ENCODE measurements around the gene C7orf57. TPM values are rescaled to one million over a fixed set of nuclear protein-coding genes. Genes with fewer than 3 reads are reported as not detected.

C7orf57 gene
- polyA plus RNA-seq, 2 donors, result 0.73 to 0.80 TPM

DNA sequence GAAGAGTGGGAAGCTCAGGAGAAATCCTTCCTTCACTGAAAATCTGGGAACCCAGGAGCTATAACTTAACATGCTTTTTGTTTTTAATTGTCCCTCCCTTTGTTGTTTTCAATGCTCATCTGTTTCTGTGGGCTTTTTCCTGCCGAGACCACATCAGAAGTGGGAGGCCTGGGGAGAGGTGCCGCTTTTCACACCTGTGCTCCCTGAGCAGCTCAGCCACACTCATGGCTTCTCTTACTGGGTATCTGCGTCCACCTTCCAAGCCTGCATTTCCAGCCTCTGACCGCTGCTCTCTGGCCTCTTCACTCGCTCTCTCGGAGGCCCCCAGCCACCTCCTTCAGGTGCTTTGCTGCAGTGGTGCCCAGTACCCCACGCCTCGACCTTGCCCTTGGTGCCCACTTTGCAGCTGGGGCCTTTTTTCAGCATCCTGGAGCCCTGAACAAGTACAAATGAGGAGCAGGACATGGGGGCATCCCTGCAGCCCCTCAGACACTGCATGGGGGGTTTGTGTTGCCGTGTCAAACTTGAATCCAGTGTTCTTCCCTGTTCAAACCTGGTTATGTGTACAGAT lies 9.9 kb downstream of the C7orf57 start:
- Histone ChIP-seq H3K27me3 (ENCODE audit: control insufficient read depth in 1 of 2, insufficient read depth in 2 of 2, low read length in 2 of 2) (no peaks in the 10 kb centered on the region), H3K27ac (ENCODE audit: low read depth in 2 of 2, low read length in 1 of 2) (no peak overlapping the region), H3K4me3 (ENCODE audit: low read depth in 1 of 2, low read length in 2 of 2) (no peak overlapping the region), H3K4me1 (ENCODE audit: control insufficient read depth in 2 of 2, insufficient read depth in 2 of 2, low read length in 1 of 2) (peaks cover 0 to 3% of the 10 kb centered on the region in 2 donors), H3K9me3 (ENCODE audit: control insufficient read depth in 2 of 2, insufficient read depth in 1 of 2, low read depth in 1 of 2, low read length in 1 of 2) (no peaks in the 10 kb centered on the region), H3K36me3 (ENCODE audit: control insufficient read depth in 2 of 2, insufficient read depth in 2 of 2, low read length in 1 of 2) (no peaks in the 10 kb centered on the region)
- 73 to 74% methylated on average over 9 of the region's 9 CpGs for WGBS, 2 donors

DNA sequence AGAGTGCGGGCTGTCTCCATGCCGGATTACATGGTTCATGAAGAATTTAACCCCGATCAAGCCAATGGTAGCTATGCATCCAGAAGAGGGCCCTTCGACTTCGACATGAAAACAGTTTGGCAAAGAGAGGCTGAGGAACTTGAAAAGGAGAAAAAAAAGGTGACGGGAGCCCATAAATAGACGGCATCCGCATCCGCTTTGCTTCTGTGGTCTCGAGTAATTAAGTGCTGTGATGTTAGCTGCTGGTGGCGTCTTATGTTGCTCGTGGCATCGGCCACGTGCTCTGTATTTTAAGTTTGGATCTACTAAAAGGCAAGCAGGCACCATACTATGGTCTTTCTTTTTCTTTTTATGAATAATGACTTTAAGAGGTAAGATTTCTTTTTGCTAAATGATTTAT lies 11.1 kb downstream of the C7orf57 start:
- H3K36me3 ChIP-seq (ENCODE audit: control insufficient read depth in 2 of 2, insufficient read depth in 2 of 2, low read length in 1 of 2), result no peaks in the 10 kb centered on the region
- H3K27ac ChIP-seq (ENCODE audit: low read depth in 2 of 2, low read length in 1 of 2), result no peak overlapping the region
- H3K4me1 ChIP-seq (ENCODE audit: control insufficient read depth in 2 of 2, insufficient read depth in 2 of 2, low read length in 1 of 2), result peaks cover 0 to 3% of the 10 kb centered on the region in 2 donors
- no peaks in the 10 kb centered on the region for H3K27me3 ChIP-seq (ENCODE audit: control insufficient read depth in 1 of 2, insufficient read depth in 2 of 2, low read length in 2 of 2)
- no peak overlapping the region for H3K4me3 ChIP-seq (ENCODE audit: low read depth in 1 of 2, low read length in 2 of 2)
- WGBS, 2 donors, result 74 to 78% methylated on average over 14 of the region's 14 CpGs
- no peaks in the 10 kb centered on the region for H3K9me3 ChIP-seq (ENCODE audit: control insufficient read depth in 2 of 2, insufficient read depth in 1 of 2, low read depth in 1 of 2, low read length in 1 of 2)

DNA sequence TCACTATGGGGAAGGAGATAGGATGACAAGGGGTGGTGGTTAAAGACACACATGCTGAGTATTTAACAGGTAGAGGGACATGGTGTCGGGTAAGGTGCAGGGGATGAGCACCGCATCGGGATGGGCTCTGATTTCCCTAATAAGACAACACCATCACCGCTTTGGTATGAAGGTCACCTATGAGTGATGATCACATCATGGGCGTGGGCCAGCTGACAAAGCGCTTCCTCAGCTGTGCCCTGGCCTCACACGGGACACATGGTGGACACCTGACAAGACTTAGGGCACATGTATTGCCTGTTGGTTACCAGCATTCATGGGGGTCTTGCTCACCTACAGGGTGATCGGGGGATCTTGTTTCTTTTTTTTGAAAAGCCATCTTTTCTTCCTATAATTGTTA lies 12.8 kb downstream of the C7orf57 start:
- no peak overlapping the region for H3K4me3 ChIP-seq (ENCODE audit: low read depth in 1 of 2, low read length in 2 of 2)
- 82 to 83% methylated on average over 8 of the region's 8 CpGs for WGBS, 2 donors
- H3K27me3 ChIP-seq (ENCODE audit: control insufficient read depth in 1 of 2, insufficient read depth in 2 of 2, low read length in 2 of 2), result no peaks in the 10 kb centered on the region

DNA sequence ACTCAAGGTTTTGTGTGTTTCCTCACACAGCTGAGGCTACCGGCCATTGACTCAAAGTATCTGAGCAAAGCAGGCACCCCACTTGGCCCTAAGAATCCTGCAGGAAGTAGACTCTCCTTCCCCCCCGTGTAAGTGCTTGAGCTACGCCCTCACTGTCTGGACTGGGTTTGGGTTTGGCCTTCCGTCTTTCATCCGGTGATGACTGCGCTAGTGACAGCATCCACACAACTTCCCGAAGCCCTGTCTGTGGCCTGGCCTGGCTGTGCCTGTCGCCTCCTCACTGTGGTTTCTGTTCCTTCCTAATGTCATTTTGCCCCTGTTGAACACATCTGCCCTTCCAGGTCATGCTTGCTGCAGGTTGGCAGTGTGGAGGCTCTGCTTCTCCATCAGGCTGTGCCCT lies 14.5 kb downstream of the C7orf57 start:
- Histone ChIP-seq H3K36me3 (ENCODE audit: control insufficient read depth in 2 of 2, insufficient read depth in 2 of 2, low read length in 1 of 2) (no peaks in the 10 kb centered on the region), H3K27ac (ENCODE audit: low read depth in 2 of 2, low read length in 1 of 2) (peak overlapping the region in 1 of 2 donors; percentile 26), H3K9me3 (ENCODE audit: control insufficient read depth in 2 of 2, insufficient read depth in 1 of 2, low read depth in 1 of 2, low read length in 1 of 2) (no peaks in the 10 kb centered on the region), H3K4me1 (ENCODE audit: control insufficient read depth in 2 of 2, insufficient read depth in 2 of 2, low read length in 1 of 2) (peaks cover 0 to 3% of the 10 kb centered on the region in 2 donors), H3K4me3 (ENCODE audit: low read depth in 1 of 2, low read length in 2 of 2) (no peak overlapping the region), H3K27me3 (ENCODE audit: control insufficient read depth in 1 of 2, insufficient read depth in 2 of 2, low read length in 2 of 2) (no peaks in the 10 kb centered on the region)
- 80 to 82% methylated on average over 8 of the region's 8 CpGs for WGBS, 2 donors

More for the DNA sequence above, 12.8 kb downstream of the C7orf57 start:
- Histone ChIP-seq H3K27ac (ENCODE audit: low read depth in 2 of 2, low read length in 1 of 2) (no peak overlapping the region), H3K9me3 (ENCODE audit: control insufficient read depth in 2 of 2, insufficient read depth in 1 of 2, low read depth in 1 of 2, low read length in 1 of 2) (no peaks in the 10 kb centered on the region), H3K36me3 (ENCODE audit: control insufficient read depth in 2 of 2, insufficient read depth in 2 of 2, low read length in 1 of 2) (no peaks in the 10 kb centered on the region), H3K4me1 (ENCODE audit: control insufficient read depth in 2 of 2, insufficient read depth in 2 of 2, low read length in 1 of 2) (peaks cover 0 to 3% of the 10 kb centered on the region in 2 donors)

DNA sequence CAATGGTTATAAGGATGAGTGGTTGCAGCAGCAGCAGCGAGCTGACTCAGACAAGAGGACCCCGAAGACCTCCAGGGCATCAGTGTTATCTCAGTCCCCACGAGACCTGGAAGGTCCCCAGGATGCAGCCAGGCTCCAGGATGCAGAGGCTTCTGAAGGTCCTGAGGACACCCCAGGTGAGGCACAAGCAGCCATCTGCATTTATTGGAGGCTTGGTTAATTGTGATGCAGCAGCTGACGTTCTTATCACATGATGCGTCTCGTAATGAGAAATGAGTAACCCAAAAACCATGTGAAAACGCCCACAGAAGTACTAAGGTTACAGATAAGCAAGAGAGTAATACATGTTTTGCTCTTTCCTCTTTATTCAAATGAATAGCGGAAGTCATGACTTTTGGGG lies 17.4 kb downstream of the C7orf57 start:
- Histone ChIP-seq H3K4me3 (ENCODE audit: low read depth in 1 of 2, low read length in 2 of 2) (no peak overlapping the region), H3K4me1 (ENCODE audit: control insufficient read depth in 2 of 2, insufficient read depth in 2 of 2, low read length in 1 of 2) (peaks cover 0 to 3% of the 10 kb centered on the region in 2 donors), H3K9me3 (ENCODE audit: control insufficient read depth in 2 of 2, insufficient read depth in 1 of 2, low read depth in 1 of 2, low read length in 1 of 2) (no peaks in the 10 kb centered on the region), H3K27ac (ENCODE audit: low read depth in 2 of 2, low read length in 1 of 2) (no peak overlapping the region), H3K27me3 (ENCODE audit: control insufficient read depth in 1 of 2, insufficient read depth in 2 of 2, low read length in 2 of 2) (no peaks in the 10 kb centered on the region), H3K36me3 (ENCODE audit: control insufficient read depth in 2 of 2, insufficient read depth in 2 of 2, low read length in 1 of 2) (no peaks in the 10 kb centered on the region)
- 71 to 80% methylated on average over 8 of the region's 8 CpGs for WGBS, 2 donors

DNA sequence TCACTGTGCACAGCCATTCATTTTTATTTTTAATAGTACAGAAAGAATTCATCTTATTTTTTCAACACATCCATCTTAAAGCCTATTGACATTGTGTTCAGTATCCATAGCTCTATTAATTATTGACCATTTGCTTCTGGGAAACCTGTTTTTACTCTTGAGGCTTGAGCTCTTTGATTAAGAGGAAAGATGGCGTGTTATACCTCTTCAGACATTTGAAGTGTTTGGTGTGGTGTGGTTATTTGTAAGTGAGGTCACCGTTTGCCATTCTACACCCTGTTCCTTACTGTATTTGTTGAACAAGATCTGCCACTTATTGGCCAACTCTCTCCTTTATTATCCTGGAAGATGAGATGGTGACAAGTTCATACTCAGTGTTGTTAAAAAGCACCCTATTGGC lies 18.4 kb downstream of the C7orf57 start:
- Histone ChIP-seq H3K4me1 (ENCODE audit: control insufficient read depth in 2 of 2, insufficient read depth in 2 of 2, low read length in 1 of 2) (peaks cover 0 to 3% of the 10 kb centered on the region in 2 donors), H3K9me3 (ENCODE audit: control insufficient read depth in 2 of 2, insufficient read depth in 1 of 2, low read depth in 1 of 2, low read length in 1 of 2) (no peaks in the 10 kb centered on the region), H3K27ac (ENCODE audit: low read depth in 2 of 2, low read length in 1 of 2) (no peak overlapping the region), H3K4me3 (ENCODE audit: low read depth in 1 of 2, low read length in 2 of 2) (no peak overlapping the region), H3K27me3 (ENCODE audit: control insufficient read depth in 1 of 2, insufficient read depth in 2 of 2, low read length in 2 of 2) (no peaks in the 10 kb centered on the region), H3K36me3 (ENCODE audit: control insufficient read depth in 2 of 2, insufficient read depth in 2 of 2, low read length in 1 of 2) (no peaks in the 10 kb centered on the region)
- 66 to 79% methylated on average over 2 of the region's 2 CpGs for WGBS, 2 donors

DNA sequence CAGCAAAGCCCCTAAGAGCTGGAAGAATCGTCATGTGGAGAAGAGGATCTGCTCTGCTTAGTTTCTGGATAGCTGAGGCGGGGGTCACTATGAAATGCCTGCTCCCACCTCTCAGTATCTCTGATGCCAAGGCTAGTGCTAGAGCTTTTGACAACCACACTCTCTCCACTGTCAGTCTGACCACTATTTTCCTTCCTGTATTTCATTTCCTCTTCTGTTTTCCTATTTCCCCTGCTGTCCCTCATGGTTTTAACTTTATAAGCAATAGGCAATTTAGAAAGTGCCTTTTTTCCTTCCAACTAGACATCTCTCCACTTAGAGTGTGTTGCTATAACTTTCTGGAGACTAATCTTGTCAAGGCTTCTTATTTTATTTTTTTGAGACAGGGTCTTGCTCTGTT lies 23.6 kb downstream of the C7orf57 start:
- Histone ChIP-seq H3K27ac (ENCODE audit: low read depth in 2 of 2, low read length in 1 of 2) (no peak overlapping the region), H3K4me1 (ENCODE audit: control insufficient read depth in 2 of 2, insufficient read depth in 2 of 2, low read length in 1 of 2) (no peaks in the 10 kb centered on the region), H3K36me3 (ENCODE audit: control insufficient read depth in 2 of 2, insufficient read depth in 2 of 2, low read length in 1 of 2) (no peaks in the 10 kb centered on the region), H3K9me3 (ENCODE audit: control insufficient read depth in 2 of 2, insufficient read depth in 1 of 2, low read depth in 1 of 2, low read length in 1 of 2) (no peaks in the 10 kb centered on the region), H3K27me3 (ENCODE audit: control insufficient read depth in 1 of 2, insufficient read depth in 2 of 2, low read length in 2 of 2) (no peaks in the 10 kb centered on the region), H3K4me3 (ENCODE audit: low read depth in 1 of 2, low read length in 2 of 2) (no peak overlapping the region)
- WGBS, 2 donors, result 65 to 85% methylated on average over 2 of the region's 2 CpGs

DNA sequence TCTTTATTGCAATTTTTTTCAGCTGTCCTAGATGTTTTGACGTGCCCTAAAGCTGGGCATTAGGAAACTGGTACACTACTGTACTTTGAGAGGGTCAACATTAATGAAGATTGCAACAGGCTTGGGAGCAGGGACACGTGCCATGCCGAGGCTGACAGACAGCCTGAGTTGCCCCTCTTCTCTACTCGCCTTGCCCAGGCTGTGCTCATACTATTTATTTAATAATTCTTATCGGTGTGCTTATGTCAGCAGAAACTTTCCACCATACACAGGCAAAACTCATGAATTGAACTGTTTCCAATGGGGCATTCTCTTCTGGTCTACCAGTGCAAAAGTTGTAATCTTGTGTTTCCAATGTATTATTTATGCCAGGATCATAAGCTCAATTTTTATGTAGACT lies 24.4 kb downstream of the C7orf57 start:
- Histone ChIP-seq H3K36me3 (ENCODE audit: control insufficient read depth in 2 of 2, insufficient read depth in 2 of 2, low read length in 1 of 2) (no peaks in the 10 kb centered on the region), H3K4me1 (ENCODE audit: control insufficient read depth in 2 of 2, insufficient read depth in 2 of 2, low read length in 1 of 2) (no peaks in the 10 kb centered on the region), H3K9me3 (ENCODE audit: control insufficient read depth in 2 of 2, insufficient read depth in 1 of 2, low read depth in 1 of 2, low read length in 1 of 2) (no peaks in the 10 kb centered on the region), H3K4me3 (ENCODE audit: low read depth in 1 of 2, low read length in 2 of 2) (no peak overlapping the region), H3K27ac (ENCODE audit: low read depth in 2 of 2, low read length in 1 of 2) (no peak overlapping the region), H3K27me3 (ENCODE audit: control insufficient read depth in 1 of 2, insufficient read depth in 2 of 2, low read length in 2 of 2) (no peaks in the 10 kb centered on the region)
- 77 to 91% methylated on average over 5 of the region's 5 CpGs for WGBS, 2 donors

DNA sequence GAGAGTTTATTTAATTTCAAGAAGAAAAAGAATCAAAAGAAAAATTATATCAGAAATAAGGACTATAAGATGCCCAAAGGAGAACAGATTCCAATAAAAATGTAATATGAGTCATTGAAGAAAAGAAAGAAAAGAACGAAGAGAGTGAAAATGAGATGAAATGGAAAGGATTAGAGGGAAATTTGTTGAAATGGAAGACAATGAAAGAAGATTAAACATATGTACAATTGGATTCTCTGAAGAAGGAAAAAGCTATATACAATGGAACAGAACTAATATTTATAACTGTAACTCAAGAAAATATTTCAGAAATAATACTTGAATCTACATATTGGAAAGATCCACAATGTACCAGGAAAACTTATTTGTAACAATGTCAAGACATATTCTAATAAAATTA lies 28.6 kb downstream of the C7orf57 start:
- WGBS, 2 donors, result 66 to 71% methylated on average over 1 of the region's 1 CpG
- no peaks in the 10 kb centered on the region for H3K27me3 ChIP-seq (ENCODE audit: control insufficient read depth in 1 of 2, insufficient read depth in 2 of 2, low read length in 2 of 2)
- H3K27ac ChIP-seq (ENCODE audit: low read depth in 2 of 2, low read length in 1 of 2), result no peak overlapping the region
- H3K9me3 ChIP-seq (ENCODE audit: control insufficient read depth in 2 of 2, insufficient read depth in 1 of 2, low read depth in 1 of 2, low read length in 1 of 2), result no peaks in the 10 kb centered on the region
- no peaks in the 10 kb centered on the region for H3K36me3 ChIP-seq (ENCODE audit: control insufficient read depth in 2 of 2, insufficient read depth in 2 of 2, low read length in 1 of 2)
- H3K4me1 ChIP-seq (ENCODE audit: control insufficient read depth in 2 of 2, insufficient read depth in 2 of 2, low read length in 1 of 2), result no peaks in the 10 kb centered on the region
- no peak overlapping the region for H3K4me3 ChIP-seq (ENCODE audit: low read depth in 1 of 2, low read length in 2 of 2)

DNA sequence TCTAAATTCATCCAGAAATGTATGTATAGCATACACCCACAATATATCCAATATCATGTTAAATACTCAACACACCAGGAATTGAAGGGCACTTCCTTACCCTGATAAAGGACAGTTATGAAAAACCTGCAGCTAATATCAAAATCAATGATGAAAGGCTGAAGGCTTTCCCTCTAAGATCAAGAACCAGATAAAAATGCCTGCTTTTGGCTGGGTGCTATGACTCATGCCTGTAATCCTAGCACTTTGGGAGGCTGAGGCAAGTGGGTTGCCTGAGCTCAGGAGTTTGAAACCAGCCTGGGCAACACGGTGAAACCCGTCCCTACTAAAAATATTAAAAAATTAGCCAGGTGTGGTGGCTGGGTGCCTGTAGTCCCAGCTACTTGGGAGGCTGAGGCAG lies 32.1 kb downstream of the C7orf57 start:
- WGBS, 2 donors, result 78 to 80% methylated on average over 2 of the region's 2 CpGs
- H3K27me3 ChIP-seq (ENCODE audit: control insufficient read depth in 1 of 2, insufficient read depth in 2 of 2, low read length in 2 of 2), result no peaks in the 10 kb centered on the region
- H3K9me3 ChIP-seq (ENCODE audit: control insufficient read depth in 2 of 2, insufficient read depth in 1 of 2, low read depth in 1 of 2, low read length in 1 of 2), result no peaks in the 10 kb centered on the region
- H3K36me3 ChIP-seq (ENCODE audit: control insufficient read depth in 2 of 2, insufficient read depth in 2 of 2, low read length in 1 of 2), result no peaks in the 10 kb centered on the region
- H3K4me3 ChIP-seq (ENCODE audit: low read depth in 1 of 2, low read length in 2 of 2), result no peak overlapping the region
- no peak overlapping the region for H3K27ac ChIP-seq (ENCODE audit: low read depth in 2 of 2, low read length in 1 of 2)
- H3K4me1 ChIP-seq (ENCODE audit: control insufficient read depth in 2 of 2, insufficient read depth in 2 of 2, low read length in 1 of 2), result no peaks in the 10 kb centered on the region
